Stimulated activated CD4-positive, alpha-beta T cell treated with anti-CD3 and anti-CD28 coated beads, Interleukin-15, amount 100 ng/mL, for 48 hours (primary cell): ENCODE results near the gene ARAP2.

Experiments used
- DNase-seq, 2 donors: peaks; one replicate each; pipeline ENCODE4 v3.0.0-alpha.2; 2020; ENCODE audit warnings: low read depth in 2 of 2

ARAP2 gene

DNA sequence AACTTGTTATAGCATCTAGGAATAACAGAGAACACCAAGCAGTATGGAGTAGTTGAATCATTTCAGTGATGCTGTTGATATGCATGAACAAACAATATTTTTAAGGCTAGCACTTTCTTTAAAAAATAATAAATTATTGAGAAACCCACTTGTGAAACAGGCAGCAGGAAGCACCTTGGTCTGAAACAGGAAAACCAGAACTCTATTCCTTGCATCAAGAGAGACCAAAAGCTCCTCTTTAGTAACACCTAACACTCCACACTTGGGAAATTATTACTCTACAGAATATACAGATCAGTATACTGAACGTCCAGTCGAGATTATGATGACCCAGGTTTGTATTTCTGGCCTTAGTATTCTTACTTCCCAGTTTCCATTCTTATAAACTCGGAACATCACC lies 129.0 kb downstream of the ARAP2 start:
- no peak for DNase-seq

DNA sequence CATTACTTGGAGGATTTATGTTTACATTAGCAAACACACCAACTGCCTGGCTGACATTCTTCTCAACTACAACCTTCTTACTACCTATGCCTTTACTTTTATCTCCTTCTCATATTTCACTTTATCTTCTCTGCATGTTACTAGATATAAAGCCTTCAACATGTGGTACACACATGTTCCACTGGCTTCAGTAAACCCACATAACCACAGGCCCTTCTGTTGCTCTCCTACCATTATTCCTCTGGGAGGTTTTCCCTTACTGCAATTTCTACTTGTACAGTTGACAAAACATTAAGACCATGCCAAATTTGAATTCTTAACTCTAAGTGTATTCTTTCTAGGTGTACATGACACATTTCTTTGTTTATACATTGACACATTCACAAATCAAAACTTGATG lies 133.1 kb downstream of the ARAP2 start:
- DNase-seq = no peak

DNA sequence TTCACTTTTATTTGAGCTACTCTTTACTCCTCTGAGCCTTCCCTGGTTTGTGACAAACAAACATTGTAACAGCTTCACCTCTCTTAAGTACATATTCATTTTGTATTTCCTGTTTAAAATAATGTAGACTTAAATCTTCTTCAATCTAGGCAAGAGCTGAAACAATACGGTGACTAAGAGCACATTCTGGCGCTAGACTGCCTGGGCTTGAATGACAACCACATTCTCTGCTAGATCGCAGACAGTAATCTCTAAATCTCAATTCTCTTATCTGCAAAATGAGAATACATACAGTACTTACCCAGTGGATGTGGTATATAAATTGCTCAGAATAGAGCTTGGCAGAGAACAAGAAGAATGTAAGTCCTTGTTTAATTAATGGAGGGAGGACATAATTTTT lies 144.8 kb downstream of the ARAP2 start:
- DNase-seq = no peak

DNA sequence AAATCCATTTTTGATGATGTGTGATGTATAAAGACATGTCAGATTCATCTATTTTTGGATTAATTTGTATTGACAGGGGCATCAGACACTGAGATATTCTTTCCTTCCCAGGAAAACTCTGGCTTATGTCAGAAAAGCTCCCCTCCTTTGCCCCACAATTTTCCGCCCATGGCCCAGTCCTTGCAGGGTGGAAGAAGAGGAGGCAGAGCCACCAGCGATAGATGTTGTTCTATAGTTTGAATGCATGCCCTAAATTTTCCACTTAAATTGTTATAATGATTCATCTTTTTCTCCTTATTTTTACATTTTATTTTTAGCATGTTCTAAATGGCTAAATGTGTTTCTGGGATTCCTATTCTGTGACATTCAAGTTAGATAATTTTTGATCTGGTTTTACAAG lies 149.3 kb downstream of the ARAP2 start:
- DNase-seq = no peak

DNA sequence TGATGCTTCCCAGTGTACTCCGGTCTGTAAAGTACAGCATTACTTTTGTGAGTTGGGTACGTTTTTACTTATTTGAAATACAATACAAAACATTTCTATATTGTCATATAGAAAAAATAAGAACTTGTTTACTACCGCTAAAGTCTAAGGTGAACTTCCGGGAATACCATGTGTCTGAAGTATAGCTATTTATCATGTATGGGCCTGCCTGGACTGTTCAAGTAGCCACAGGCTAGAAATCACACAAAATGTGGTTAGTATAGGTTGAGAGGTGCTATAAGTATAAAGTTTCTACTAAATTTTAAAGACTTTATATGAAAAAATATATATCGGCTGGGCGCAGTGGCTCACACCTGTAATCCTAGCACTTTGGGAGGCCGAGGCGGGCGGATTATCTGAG lies 152.3 kb downstream of the ARAP2 start:
- no peak for DNase-seq

DNA sequence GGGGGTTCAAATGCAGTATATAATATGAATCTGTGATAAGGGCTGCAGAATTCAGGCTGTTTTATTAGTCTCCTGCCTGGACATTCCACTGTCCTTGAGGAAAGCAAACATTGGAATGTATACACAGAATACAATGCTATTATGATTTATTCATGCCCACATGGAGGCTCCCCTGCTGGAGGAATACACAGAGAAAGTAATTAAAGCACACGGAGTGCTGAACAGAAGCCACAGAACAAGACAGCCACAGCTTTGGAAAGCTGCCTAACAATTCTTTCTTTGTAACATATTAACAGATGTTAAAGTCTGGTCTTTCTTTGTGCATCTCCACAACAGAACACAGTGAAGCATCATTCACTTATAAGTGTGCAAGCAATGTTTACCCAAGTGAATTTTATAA lies 155.8 kb downstream of the ARAP2 start:
- DNase-seq = no peak

DNA sequence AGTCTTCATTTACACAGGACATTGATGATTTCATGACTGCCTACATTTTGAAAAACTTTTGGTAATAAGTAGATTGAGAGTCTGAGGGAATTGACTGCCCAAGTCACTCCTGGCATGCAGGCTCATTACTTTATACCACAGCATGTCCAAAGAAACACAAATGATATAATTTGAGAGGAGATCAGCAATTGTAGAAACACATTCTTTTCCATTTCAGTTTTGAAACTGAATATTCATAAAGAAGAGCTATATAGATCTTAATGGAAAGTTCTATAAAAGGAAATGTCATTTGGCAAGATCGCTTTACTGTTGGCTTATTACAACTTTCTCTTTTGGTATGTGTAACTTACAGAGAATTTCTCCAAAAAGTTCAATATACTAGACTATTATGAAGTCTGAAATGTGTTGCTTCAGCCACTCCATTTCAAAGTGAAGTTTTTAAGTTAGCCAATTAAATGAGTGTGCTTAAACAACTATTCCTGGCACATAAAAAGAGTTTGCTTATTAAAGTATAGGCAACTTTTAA lies 158.0 kb downstream of the ARAP2 start:
- DNase-seq = no peak

- no peak for DNase-seq
These were observed 161.5 kb downstream of the ARAP2 start for GRCh38 chr4:36082817-36083216.

GRCh38 chr4:36081185-36081584 lies 163.1 kb downstream of the ARAP2 start:
- DNase-seq = no peak

- DNase-seq = no peak
These were observed 164.6 kb downstream of the ARAP2 start for GRCh38 chr4:36079666-36080065.

DNA sequence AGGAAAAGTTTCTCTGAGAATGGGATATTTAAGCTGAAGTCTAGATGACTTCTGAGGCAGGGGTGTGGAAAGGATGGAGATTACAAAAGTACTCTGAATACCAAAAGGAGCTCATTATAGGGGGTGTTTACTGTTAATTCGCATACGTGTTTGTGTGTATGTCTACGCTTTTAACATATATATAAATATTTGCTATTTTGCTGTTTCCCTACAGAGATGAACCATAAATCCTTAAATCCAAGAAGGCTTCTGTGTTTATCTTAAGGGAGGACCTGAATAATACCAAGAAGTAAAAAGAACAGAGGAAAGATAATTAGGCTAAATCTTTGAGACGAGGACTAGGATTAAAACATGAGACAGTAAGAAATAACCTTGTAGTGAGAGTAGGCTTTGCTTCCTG lies 166.0 kb downstream of the ARAP2 start:
- DNase-seq = no peak

DNA sequence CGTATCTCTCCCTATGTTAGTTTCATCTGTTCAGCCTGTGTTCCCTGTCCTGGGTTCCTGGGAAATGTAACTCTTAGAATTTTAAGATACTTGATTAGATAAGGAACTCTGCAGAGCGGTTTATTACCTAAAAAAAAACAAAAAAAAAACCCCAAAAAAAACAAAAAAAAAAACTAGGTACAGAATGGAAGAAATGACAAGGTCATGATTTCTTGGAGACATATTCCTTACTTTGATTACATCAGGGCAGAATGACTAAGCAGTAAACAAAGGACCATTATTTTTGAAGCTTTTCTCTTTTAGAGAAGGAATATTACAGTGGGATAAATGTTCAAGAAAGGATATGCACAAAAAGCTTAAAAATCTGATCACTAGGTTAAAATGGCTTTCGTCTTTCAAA lies 171.8 kb downstream of the ARAP2 start:
- DNase-seq = no peak

DNA sequence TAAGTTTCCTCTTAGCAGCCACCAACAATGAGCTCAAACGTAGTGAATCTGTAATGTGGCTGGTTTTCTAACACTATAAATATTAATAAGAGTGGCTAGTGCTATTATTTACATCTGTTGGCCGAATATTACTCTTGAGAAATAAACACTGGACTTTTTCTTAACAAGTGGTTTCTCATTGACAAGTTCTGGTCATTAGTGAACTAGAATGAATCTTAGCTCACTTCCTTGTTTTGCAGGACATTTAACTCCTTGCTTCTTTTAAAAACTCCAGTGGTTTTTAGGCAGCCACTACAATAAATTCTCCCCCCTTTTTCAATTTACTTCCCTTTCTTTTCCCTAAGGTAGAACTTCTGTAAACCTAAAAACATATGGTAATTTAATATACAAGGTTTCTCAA lies 177.2 kb downstream of the ARAP2 start:
- no peak for DNase-seq

DNA sequence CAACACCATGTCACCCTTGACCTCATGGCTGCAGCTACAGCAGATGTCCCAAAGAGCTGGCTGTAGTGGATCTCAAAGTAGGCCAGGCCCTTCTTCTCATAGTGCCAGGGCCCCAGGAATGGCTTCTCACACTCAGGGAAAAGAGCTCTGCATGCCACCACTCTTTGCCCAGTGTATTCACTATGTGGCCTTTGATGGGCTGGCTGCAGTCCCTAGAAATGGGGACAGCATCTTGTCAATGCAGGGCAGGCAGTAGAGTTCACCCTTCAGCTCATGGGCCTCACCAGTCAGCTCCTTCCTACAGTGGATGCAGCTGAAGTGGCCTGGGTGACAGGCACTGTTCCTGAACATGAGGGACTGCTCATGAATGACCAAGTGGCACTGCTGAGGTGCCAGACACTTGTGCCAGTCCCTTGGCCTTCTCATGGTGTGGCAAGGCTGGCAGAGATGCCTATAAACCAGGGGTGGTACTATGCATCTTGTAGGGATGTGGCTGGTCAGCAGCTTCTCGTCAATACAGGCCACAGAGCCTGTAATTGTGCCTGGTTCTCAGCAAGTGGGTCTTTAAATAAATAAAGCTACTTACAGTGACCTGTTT lies 178.9 kb downstream of the ARAP2 start:
- DNase-seq = no peak

DNA sequence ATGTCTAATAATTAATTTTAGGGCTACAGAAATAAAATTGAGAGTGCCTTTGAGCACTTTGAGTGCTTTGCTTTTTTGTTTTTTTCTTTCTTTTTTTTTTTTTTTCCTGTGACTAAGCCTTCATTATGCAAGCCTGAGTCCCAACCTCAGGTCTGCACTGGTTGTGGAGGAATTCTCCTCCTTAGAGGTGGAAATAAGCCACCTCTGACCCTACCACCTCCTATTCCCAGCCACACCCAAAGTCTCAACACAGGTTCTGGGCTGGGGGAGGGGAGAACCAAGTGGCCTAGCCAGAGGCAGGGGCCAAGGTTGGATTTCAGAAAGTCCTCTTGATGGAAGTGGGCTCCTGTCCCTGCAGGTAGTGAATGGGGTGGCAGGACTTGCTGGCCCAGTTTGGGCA lies 180.2 kb downstream of the ARAP2 start:
- no peak for DNase-seq

DNA sequence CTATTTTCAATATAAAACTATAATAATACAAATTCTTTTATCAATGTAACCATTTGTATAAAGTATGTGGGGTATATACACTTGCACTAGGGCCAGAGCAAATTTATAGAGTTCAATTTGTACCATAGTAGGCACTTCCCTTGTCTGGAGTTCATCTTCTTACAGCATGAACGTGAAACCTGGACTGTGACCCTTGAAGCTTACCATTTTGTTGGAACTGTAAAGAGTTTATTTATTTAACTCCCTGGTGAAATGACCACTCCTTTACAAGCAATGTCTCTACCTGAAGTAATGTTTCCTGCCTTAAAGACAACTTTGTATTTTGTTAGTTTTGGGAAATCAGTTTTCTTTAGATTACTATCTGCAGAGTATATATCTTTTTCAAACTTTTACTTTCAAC lies 188.2 kb downstream of the ARAP2 start:
- no peak for DNase-seq

- no peak for DNase-seq
These were observed 189.5 kb downstream of the ARAP2 start for GRCh38 chr4:36054694-36055422.

GRCh38 chr4:36053930-36054329 lies 190.4 kb downstream of the ARAP2 start:
- no peak for DNase-seq

DNA sequence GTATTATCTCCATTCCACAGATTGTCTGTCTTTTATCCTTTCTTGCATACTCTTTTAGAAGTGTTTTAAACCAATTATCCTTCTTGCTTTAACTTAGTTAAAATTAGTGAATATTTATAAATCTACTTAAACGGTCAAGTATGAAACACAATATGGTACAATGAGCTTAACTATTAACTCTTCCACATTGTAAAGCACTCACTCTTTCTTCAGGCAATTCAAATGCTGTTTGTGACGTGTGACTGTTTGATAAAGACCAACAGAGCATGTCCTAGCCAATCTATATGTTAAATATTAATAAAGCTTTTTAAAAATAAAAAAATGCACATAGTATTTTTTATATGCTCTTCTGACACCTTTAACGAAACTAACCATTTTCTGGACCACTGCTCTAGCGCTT lies 192.7 kb downstream of the ARAP2 start:
- no peak for DNase-seq

GRCh38 chr4:36046026-36046425 lies 198.3 kb downstream of the ARAP2 start:
- DNase-seq = no peak

DNA sequence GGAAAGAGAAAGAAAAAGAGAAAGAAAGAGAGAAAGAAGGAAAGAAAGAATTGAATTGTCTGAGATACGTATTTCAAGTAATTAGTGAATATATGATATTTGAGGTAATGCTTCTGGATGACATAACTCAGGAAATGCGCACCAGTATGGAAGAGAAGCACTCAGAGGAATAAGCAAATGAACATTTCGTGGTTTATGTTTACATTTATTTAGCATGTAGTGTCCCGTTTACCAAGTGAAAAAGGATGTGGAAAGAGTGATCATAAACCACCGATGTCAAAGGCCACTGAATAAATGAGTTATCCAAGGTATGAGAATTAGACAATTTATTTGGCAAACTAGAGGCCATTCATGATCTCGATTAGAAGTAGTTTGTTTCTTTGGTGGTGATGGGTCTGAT lies 200.4 kb downstream of the ARAP2 start:
- no peak for DNase-seq

GRCh38 chr4:36043241-36043640 lies 201.1 kb downstream of the ARAP2 start:
- no peak for DNase-seq

GRCh38 chr4:36042122-36042970 lies 202.0 kb downstream of the ARAP2 start:
- no peak for DNase-seq
